GM18868 (cell line): ENCODE data around the gene TALDO1.

ENCODE experiments used
- ATAC-seq: cut with Tn5 transposase; IDR thresholded peaks from one replicate; pipeline ENCODE4 v1.9.1; 2021; ENCODE audit warnings: mild to moderate bottlenecking, moderate library complexity; ENCODE audit not compliant: unreplicated experiment

Gene TALDO1

DNA sequence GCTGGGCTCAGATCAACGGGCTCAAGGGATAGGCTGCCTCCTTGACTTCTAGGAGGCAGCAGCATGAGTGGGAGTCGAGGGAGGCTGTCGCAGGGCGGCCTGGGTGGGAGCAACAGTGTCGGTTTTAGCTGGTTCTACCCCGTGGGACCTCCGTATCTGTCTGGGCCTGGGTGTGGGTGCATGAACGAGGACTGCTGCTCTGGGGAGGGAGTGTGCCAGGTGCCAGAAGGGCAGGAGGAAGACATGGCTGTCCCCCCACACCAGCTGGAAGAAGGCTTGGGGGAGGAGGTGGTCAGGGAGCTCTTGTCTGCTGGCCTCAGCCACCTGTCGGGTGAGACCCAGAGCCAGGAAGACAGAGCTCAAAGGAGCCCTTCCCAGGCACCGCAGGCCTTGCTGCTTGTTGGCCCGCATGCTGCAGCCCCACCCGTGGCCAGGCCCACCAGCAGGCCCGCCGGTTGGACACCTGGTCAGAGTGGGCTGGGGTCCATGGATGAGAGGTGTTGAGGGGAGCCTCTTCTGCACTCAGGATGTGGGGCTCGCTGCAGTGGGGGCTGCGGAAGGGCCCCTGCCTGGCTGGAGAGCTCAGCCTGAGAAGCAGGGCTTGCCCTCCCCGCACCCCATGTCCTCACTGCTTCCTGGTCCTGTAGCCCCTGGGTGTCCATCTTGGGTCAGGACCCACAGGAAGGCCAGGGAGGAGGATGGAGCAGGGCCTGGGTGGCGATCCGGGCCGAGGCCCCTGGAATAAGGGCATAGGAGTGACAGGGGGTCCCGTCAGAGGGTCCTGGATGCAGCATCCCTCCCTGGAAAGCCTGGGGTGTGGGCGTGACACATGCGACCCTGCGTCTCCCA lies 39.2 kb downstream of the TALDO1 start:
- ATAC-seq: no peak

DNA sequence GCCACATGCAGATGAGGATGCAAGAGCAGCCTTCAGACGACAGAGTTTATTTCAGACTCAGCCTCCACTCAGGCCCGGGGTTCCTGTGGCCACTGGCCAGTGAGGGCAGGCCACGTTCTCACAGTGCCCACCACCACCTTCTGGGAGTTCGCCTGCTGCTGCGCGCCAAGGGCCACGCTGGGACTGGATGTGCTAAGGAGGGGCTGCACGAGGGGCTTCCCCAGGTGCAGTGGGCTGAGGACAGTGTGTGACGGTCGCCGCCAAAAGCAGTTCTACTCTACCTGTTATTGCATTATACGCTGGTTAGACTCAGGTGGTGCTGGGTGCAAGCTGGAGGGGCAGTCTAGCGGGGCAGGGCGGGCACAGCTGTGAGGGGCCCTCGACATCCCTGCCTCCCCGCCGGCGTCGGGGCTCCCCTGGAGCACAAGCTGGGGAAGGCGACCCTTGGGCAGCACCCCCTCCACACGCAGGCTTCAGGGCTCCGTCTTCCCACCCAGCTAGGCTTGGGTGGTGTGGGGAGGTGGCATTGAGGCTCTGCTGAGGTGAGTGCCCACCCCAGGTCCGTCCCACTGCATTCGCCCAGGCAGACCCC lies 39.9 kb downstream of the TALDO1 start:
- ATAC-seq: no peak

GRCh38 chr11:788009-788640 lies 40.9 kb downstream of the TALDO1 start:
- ATAC-seq: no peak

- no peak for ATAC-seq
These were observed 42.0 kb downstream of the TALDO1 start for GRCh38 chr11:788953-789940.

DNA sequence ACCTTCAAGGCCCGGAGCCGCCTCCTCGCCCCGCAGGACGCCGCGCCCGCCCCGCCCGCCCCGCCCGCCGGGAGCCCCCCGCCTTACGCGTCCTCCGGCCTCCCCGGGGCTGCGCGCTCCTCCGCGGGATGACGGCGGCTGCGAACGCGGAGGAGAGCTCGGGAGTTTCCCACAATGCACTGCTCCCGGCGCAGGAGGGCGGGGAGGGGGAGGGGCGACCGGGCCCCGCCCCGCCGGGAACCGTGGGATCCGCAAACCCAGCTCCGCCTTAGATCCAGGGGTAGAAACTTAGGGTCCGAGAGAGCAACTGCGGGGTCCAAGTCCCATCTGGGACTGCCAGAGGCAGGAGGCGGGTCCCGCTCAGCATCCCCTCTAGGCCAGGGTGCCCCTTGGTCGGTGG lies 42.7 kb downstream of the TALDO1 start, which contains the start of gene CEND1:
Gene CEND1 (minus strand): TSS at position 148 of the 400 bp plus-strand sequence. CDS start 1,514 bp downstream, outside the sequence.
- ATAC-seq: no peak

- ATAC-seq: no peak
These were observed 43.7 kb downstream of the TALDO1 start for GRCh38 chr11:790721-791564.

DNA sequence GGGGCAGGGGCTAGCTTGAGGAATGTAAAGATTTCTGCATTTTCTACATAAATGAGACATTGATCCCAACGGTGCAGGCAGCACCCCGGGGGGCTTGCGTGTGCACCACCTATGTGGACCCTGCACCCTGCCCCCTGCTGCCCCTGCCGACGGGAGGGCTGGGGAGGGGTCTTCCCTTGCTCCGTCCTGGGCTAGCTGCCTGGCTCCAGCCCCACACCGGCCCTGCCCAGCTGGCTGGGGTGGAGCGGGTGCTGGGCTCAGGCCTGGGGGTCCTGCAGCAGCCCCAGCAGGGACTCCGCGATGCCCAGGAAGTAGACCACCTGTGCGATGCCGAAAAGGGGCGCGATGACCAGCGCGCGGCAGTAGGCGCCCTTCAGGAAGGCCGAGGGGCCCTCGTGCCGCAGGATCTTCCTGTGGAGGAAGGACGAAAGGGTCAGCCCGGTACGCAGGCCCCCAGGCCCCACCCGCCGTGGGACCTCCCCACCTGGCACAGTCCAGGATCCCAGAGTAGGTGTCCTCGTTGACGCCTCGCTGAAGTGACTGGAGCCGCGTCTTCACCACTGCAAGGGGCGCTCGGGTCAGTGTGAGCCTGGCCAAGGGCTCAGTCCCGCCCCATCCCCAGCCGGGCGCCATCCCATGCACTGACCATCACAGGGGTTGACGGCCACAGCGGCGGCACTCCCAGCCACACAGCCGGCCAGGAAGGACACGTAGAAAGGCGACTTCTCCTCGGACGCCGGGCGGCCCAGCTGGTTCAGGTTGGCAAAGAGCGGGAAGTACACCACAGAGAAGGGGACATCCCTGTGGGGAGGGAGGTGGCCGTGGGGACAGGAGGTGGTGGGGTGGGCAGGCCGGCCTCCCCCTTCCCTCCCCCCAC lies 44.6 kb downstream of the TALDO1 start:
- ATAC-seq: no peak

GRCh38 chr11:792535-792821 lies 45.2 kb downstream of the TALDO1 start:
- no peak for ATAC-seq

- no peak for ATAC-seq
These were observed 45.6 kb downstream of the TALDO1 start for GRCh38 chr11:792873-793272.

DNA sequence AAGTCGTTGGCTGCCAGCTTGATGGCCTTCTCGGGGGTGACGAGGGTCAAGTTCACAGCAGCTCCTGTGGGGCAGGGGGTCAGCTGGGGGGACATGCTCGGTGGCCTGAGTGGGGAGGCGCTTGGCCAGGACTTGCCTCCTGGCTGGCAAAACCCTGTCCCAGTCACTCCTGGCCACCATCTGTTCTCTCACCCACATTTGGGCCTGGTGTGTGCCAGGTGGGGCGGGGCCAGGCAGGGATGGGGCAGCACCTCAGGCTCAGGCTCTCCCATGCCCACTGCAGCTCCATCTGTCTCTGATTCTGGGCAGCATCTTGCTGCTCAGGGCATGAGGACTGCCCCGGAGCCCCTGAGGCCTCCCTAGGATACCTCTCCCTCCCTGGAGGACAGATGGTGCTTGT lies 46.3 kb downstream of the TALDO1 start:
- no peak for ATAC-seq

- no peak for ATAC-seq
These were observed 46.9 kb downstream of the TALDO1 start for GRCh38 chr11:794013-794765.

GRCh38 chr11:794766-795633 lies 47.7 kb downstream of the TALDO1 start:
- no peak for ATAC-seq

DNA sequence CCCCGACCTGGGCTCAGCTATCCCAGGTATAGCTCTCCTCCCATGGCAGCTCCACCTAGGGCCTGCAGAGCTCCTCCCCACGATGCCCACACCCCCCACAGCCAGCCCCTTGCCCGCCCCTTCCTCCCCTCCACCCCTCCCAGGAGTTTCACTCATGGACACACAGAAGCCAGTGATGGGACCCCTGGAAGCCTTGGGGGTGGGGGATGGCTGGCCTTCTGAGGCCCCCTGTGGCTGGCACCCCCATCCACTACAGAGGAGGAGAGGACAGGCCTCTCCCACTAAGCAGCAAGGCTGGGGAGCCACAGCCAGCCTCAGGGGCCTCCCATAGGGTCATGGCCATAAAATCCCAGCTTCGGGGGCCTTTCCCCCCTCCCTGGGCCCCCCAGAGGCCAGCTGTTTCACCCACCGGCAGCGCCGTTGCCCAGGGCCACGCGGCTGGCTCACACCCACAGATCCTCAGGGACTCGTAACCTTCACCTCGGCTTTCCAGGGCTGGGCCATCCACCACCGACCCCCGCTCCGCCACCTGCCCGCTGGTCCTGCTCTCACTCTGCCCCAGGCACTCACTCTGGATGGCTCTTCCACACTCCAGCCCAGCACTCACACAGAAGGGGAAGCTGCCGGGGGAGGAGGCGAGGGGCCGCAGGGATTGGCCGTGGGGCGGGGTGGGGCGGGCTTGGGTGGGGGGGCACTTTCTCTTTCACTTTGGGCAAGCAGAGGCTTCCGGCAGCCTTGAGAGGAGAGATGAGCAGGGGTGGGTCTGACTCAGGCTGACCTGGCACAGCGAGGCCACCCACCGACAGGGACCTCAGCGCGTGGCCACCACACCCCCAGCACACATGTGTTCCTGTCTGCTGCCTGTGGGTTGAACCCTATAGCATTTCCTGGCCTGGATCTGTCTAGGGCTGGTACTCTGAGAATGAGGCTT lies 48.6 kb downstream of the TALDO1 start:
- ATAC-seq: no peak

DNA sequence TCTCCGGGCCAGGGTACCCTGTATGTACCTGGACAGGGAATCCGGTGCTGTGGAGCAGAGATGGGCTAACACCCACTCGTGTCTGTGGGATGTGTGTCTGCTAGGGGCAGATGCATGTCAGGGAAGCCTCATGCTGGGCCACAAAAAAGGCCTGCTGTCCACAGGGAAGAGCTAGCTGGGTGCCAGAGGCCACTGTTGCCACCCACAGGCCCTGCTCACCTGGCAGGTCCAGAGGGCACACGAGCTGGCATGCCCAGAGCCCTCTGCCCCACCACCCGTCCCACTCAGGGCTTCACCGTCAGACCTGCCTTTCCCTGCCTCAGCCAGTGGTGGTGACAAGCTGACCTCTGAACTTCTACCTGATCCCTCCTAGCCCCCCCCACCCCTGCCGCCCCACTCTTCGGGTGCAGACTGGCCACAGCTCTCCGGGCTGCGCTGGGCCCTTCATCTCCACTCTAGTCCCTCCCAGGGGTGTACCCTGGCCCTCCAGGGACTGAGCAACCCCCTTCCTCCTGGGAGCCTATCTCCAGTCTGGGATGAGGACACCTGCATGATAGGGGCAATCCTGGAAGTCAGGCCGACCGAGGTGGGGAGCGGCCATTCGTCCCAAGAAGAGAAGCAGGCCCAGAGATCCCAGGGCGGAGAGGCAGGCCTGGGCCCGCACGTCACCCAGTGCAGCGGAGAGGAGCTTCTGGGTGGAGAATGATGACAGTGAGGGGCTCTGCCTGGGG lies 49.5 kb downstream of the TALDO1 start:
- no peak for ATAC-seq

GRCh38 chr11:797296-798092 lies 50.2 kb downstream of the TALDO1 start:
- peak; percentile 49 for ATAC-seq
